CD14-positive monocyte (primary cell): ENCODE data around the gene CRTC3. TPM values are rescaled to one million over a fixed set of nuclear protein-coding genes. Genes with fewer than 3 reads are reported as not detected.

ENCODE experiments used
- DNase-seq, 3 donors: peaks; one replicate each; pipeline ENCODE4 v3.0.0-alpha.2; 2011 to 2022
- H2AFZ ChIP-seq: 2 replicates; pipeline ENCODE4 v1.6.0; 2012; ENCODE audit warnings: mild to moderate bottlenecking, low read depth, low read length, inconsistent platforms; ENCODE audit not compliant: insufficient read depth, poor library complexity, severe bottlenecking
- H3K27ac ChIP-seq, 2 donors: 1 replicate in 1 of 2; 2 replicates in 1 of 2; pipeline ENCODE4 v1.5.1; 2012 to 2013; ENCODE audit warnings: low read length in 2 of 2, control low read depth in 1 of 2, inconsistent platforms in 1 of 2, low read depth in 1 of 2, mild to moderate bottlenecking in 1 of 2
- H3K27me3 ChIP-seq, 2 donors: one replicate each; pipeline versions ENCODE4 v1.6.0 to v1.6.1; 2011 to 2013; ENCODE audit warnings: low read length in 2 of 2; ENCODE audit not compliant: control insufficient read depth in 2 of 2, insufficient read depth in 2 of 2
- H3K36me3 ChIP-seq, 2 donors: replicated peaks in 1 of 2; 1 replicate in 1 of 2; 2 replicates in 1 of 2; pipeline versions ENCODE4 v1.5.1 to v1.6.1; 2012 to 2013; ENCODE audit warnings: low read length in 2 of 2, control low read depth in 1 of 2, inconsistent platforms in 1 of 2, mild to moderate bottlenecking in 1 of 2; ENCODE audit not compliant: insufficient read depth in 2 of 2, control insufficient read depth in 1 of 2
- H3K4me1 ChIP-seq, 2 donors: 1 replicate in 1 of 2; 2 replicates in 1 of 2; pipeline versions ENCODE4 v1.5.1 to v1.6.1; 2012 to 2013; ENCODE audit warnings: low read length in 2 of 2, control low read depth in 1 of 2, inconsistent platforms in 1 of 2, mild to moderate bottlenecking in 1 of 2, moderate library complexity in 1 of 2; ENCODE audit not compliant: insufficient read depth in 2 of 2, control insufficient read depth in 1 of 2
- H3K4me2 ChIP-seq: replicated peaks from 2 replicates; pipeline ENCODE3; 2012; ENCODE audit warnings: low read length, moderate library complexity, mild to moderate bottlenecking; ENCODE audit not compliant: poor library complexity, severe bottlenecking; ENCODE audit errors: extremely low read depth
- H3K4me3 ChIP-seq, 3 experiments: fragments of 200-600 bp in 1 of 3; sonication (generic) in 1 of 3; replicated peaks in 1 of 3; 1 replicate in 2 of 3; 2 replicates in 1 of 3; pipeline ENCODE4 v1.5.1; 2011 to 2013; ENCODE audit warnings: low read length in 3 of 3, mild to moderate bottlenecking in 3 of 3, control low read depth in 2 of 3, low read depth in 2 of 3, inconsistent platforms in 1 of 3, moderate library complexity in 1 of 3
- H3K79me2 ChIP-seq: 2 replicates; pipeline ENCODE4 v1.6.0; 2012; ENCODE audit warnings: mild to moderate bottlenecking, control low read depth, inconsistent platforms, low read length, moderate library complexity; ENCODE audit not compliant: insufficient read depth
- H3K9ac ChIP-seq: 2 replicates; pipeline ENCODE4 v1.6.0; 2017; ENCODE audit warnings: low read length, mild to moderate bottlenecking; ENCODE audit not compliant: insufficient read depth, poor library complexity, severe bottlenecking
- H3K9me3 ChIP-seq, 2 donors: replicated peaks in 1 of 2; 1 replicate in 1 of 2; 2 replicates in 1 of 2; pipeline versions ENCODE4 v1.5.1 to v1.6.1; 2012 to 2013; ENCODE audit warnings: low read length in 2 of 2, control low read depth in 1 of 2; ENCODE audit not compliant: control insufficient read depth in 1 of 2, insufficient read depth in 1 of 2
- H4K20me1 ChIP-seq: 2 replicates; pipeline ENCODE4 v1.6.0; 2012; ENCODE audit warnings: mild to moderate bottlenecking, low read length, control low read depth, moderate library complexity; ENCODE audit not compliant: insufficient read depth
- H3K27ac Mint-ChIP-seq, 7 donors: one replicate each; pipeline ENCODE4 v1.8.0; 2020; ENCODE audit warnings: mild to moderate bottlenecking in 7 of 7, mixed read lengths in 7 of 7, moderate library complexity in 6 of 7, inconsistent platforms in 2 of 7
- H3K27me3 Mint-ChIP-seq, 3 donors: one replicate each; pipeline ENCODE4 v1.8.0; 2021 to 2022; ENCODE audit warnings: low read depth in 3 of 3, mild to moderate bottlenecking in 3 of 3, mixed read lengths in 3 of 3, moderate library complexity in 3 of 3, inconsistent platforms in 1 of 3
- H3K36me3 Mint-ChIP-seq, 2 donors: one replicate each; pipeline ENCODE4 v1.8.0; 2020; ENCODE audit warnings: mixed read lengths in 2 of 2, inconsistent platforms in 1 of 2, mild to moderate bottlenecking in 1 of 2
- H3K4me1 Mint-ChIP-seq: one replicate; pipeline ENCODE4 v1.8.0; 2020; ENCODE audit warnings: mild to moderate bottlenecking, mixed read lengths
- H3K4me3 Mint-ChIP-seq, 2 donors: one replicate each; pipeline ENCODE4 v1.8.0; 2020; ENCODE audit warnings: mild to moderate bottlenecking in 2 of 2, mixed read lengths in 2 of 2, moderate library complexity in 1 of 2
- H3K9me3 Mint-ChIP-seq, 7 donors: one replicate each; pipeline ENCODE4 v1.8.0; 2020 to 2022; ENCODE audit warnings: mixed read lengths in 7 of 7, mild to moderate bottlenecking in 6 of 7, moderate library complexity in 6 of 7, inconsistent platforms in 2 of 7
- CTCF ChIP-seq: fragments of 200-600 bp; IDR thresholded peaks from one replicate; pipeline ENCODE4 v1.8.0; 2022; ENCODE audit warnings: antibody characterized with exemption, mild to moderate bottlenecking
- WGBS: methylation state at CpG from one replicate; pipeline ENCODE4 v1.1.5; 2013; ENCODE audit warnings: missing lambda C conversion rate; ENCODE audit not compliant: insufficient coverage; 5-methylcytosine and 5-hydroxymethylcytosine counted together
- intact Hi-C, 2 donors: fragments of 100-400 bp; cut with micrococcal nuclease; formaldehyde crosslinking; loops; one replicate each; pipeline versions ENCODE4 v1.15.0 to v1.15.1; 2023
- polyA plus RNA-seq, 3 donors: library from polyadenylated mRNA; depleted of rRNA in 1 of 3; unstranded in 2 of 3; stranded (reverse) in 1 of 3; fragments of 300-500 nt in 2 of 3; fragments of >200 nt in 1 of 3; fragmentation: Illumina TruSeq in 2 of 3; gene quantifications; 1 replicate in 2 of 3; 2 replicates in 1 of 3; pipeline ENCODE4 v1.2.3, GENCODE V29; 2012 to 2021

The CRTC3 gene
- polyA plus RNA-seq, 3 donors = 6.0 to 25.4 (median 12.2) TPM

GRCh38 chr15:90497912-90498311, 31.8 kb upstream of the CRTC3 start:
- Mint-ChIP-seq H3K27me3 (peaks cover 0 to 2% (median 0%) of the 10 kb centered on the region in 3 donors), H3K36me3 (peaks cover 89 to 100% of the 10 kb centered on the region in 2 donors), H3K27ac (peak overlapping the region in 1 of 7 donors; percentile 61), H3K9me3 (no peaks in the 10 kb centered on the region), H3K4me3 (no peak overlapping the region), H3K4me1 (peaks cover 3% of the 10 kb centered on the region)
- Histone ChIP-seq H3K4me1 (peaks cover 3% of the 10 kb centered on the region in 2 donors), H3K9ac (no peak overlapping the region), H3K27me3 (no peaks in the 10 kb centered on the region), H3K36me3 (peaks cover 87 to 99% of the 10 kb centered on the region in 2 donors), H3K27ac (peak overlapping the region in 1 of 2 donors; percentile 61), H4K20me1 (peaks cover 84% of the 10 kb centered on the region), H3K4me3 (no peak overlapping the region), H3K79me2 (no peaks in the 10 kb centered on the region), H3K4me2 (no peak overlapping the region), H2AFZ (no peak overlapping the region), H3K9me3 (no peaks in the 10 kb centered on the region)
- DNase-seq = no peak
- WGBS = 100% methylated on average over 1 of the region's 6 CpGs
- intact Hi-C loops = no loop called here
- TF ChIP-seq CTCF = no peak

DNA sequence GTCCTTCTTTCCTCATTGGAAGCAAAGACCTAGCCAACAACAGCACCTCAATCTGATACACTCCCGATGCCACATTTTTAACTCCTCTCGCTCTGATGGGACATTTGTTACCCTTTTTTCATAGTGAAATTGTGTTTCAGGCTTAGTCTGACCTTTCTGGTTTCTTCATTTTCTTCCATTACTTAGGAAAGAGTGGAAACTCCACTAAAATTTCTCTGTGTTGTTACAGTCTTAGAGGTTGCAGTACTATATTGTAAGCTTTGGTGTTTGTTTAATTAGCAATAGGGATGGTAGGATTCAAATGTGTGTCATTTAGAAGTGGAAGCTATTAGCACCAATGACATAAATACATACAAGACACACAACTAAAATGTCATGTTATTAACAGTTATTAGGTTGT, 29.6 kb upstream of the CRTC3 start:
- intact Hi-C loops = no loop called here
- Histone ChIP-seq H3K36me3 (peaks cover 65 to 79% of the 10 kb centered on the region in 2 donors), H4K20me1 (peaks cover 63% of the 10 kb centered on the region), H2AFZ (no peak overlapping the region), H3K79me2 (no peaks in the 10 kb centered on the region), H3K9me3 (no peaks in the 10 kb centered on the region), H3K9ac (no peak overlapping the region), H3K27me3 (no peaks in the 10 kb centered on the region), H3K27ac (no peak overlapping the region), H3K4me1 (peaks cover 3% of the 10 kb centered on the region in 2 donors), H3K4me3 (no peak overlapping the region), H3K4me2 (no peak overlapping the region)
- TF ChIP-seq CTCF = no peak
- Mint-ChIP-seq H3K4me3 (no peak overlapping the region), H3K36me3 (peaks cover 69 to 82% of the 10 kb centered on the region in 2 donors), H3K9me3 (no peaks in the 10 kb centered on the region), H3K27me3 (peaks cover 0 to under 1% (median 0%) of the 10 kb centered on the region in 3 donors), H3K27ac (peak overlapping the region in 1 of 7 donors; percentile 11), H3K4me1 (peaks cover 3% of the 10 kb centered on the region)
- DNase-seq = no peak
- no CpG with 5 or more reads among the region's 2 CpGs for WGBS
